Measurements from ENCODE around the gene EPX. TPM values are rescaled to one million over a fixed set of nuclear protein-coding genes. Genes with fewer than 3 reads are reported as not detected.

The EPX gene
- total RNA-seq, 4 donors from 2014 or later, result not detected

- Histone ChIP-seq H3K27me3 (no peaks in the 10 kb centered on the region), H3K4me3 (replicated peaks in 1 of 3) (no peak overlapping the region), H3K9me3 (no peaks in the 10 kb centered on the region), H3K36me3 (peaks cover 23 to 29% of the 10 kb centered on the region in 2 donors), H3K4me1 (no peaks in the 10 kb centered on the region), H3K27ac (no peak overlapping the region)
- no peak for DNase-seq
- 79 to 92% methylated on average over 5 of the region's 5 CpGs for WGBS, 2 donors
- TF ChIP-seq POLR2A (IDR thresholded peaks at IDR 0.05) (no peak), CTCF (IDR thresholded peaks at IDR 0.05) (no peak)
- intact Hi-C loops (cut with DNase I), result no loop called here
Measured at GRCh38 chr17:58210922-58211321, 18.4 kb downstream of the EPX start.

- peaks cover 11 to 13% of the 10 kb centered on the region in 2 donors for H3K36me3 ChIP-seq
- no peak for DNase-seq
- H3K4me1 ChIP-seq, result peaks cover 0 to 7% of the 10 kb centered on the region in 2 donors
- no peak overlapping the region for H3K4me3 ChIP-seq (replicated peaks in 1 of 3)
- H3K9me3 ChIP-seq, result no peaks in the 10 kb centered on the region
- no peaks in the 10 kb centered on the region for H3K27me3 ChIP-seq
- intact Hi-C loops (cut with DNase I), result no loop called here
- TF ChIP-seq CTCF (IDR thresholded peaks at IDR 0.05), result no peak
- TF ChIP-seq POLR2A (IDR thresholded peaks at IDR 0.05), result no peak
- H3K27ac ChIP-seq, result no peak overlapping the region
Measured at GRCh38 chr17:58215685-58216084, 23.2 kb downstream of the EPX start.

- TF ChIP-seq POLR2A (IDR thresholded peaks at IDR 0.05) (no peak), CTCF (IDR thresholded peaks at IDR 0.05) (no peak)
- Histone ChIP-seq H3K4me1 (peaks cover 0 to 7% of the 10 kb centered on the region in 2 donors), H3K27ac (no peak overlapping the region), H3K9me3 (no peaks in the 10 kb centered on the region), H3K36me3 (peaks cover 9 to 11% of the 10 kb centered on the region in 2 donors), H3K4me3 (replicated peaks in 1 of 3) (no peak overlapping the region), H3K27me3 (no peaks in the 10 kb centered on the region)
- no peak for DNase-seq
- 82 to 93% methylated on average over 3 of the region's 3 CpGs for WGBS, 2 donors
- intact Hi-C loops (cut with DNase I), result no loop called here
Measured at GRCh38 chr17:58217766-58218165, 25.2 kb downstream of the EPX start.

GRCh38 chr17:58219007-58219788 is 26.7 kb downstream of the EPX start, which contains the start of gene MKS1:
Gene MKS1, minus strand, starts transcription at chr17:58219255. Its CDS starts 25 bp downstream, at chr17:58219230.
- TF ChIP-seq POLR2A (IDR thresholded peaks at IDR 0.05) (peak; percentile 33 to 82), CTCF (IDR thresholded peaks at IDR 0.05) (peak; percentile 24 to 89 (median 77))
- no peaks in the 10 kb centered on the region for H3K9me3 ChIP-seq
- no peaks in the 10 kb centered on the region for H3K27me3 ChIP-seq
- H3K4me3 ChIP-seq (replicated peaks in 1 of 3), result peak within 1 kb of the TSS; percentile 1 to 60 (median 55)
- DNase-seq, result peak; percentile 96
- H3K36me3 ChIP-seq, result peaks cover 2 to 11% of the 10 kb centered on the region in 2 donors
- peak within 1 kb of the TSS; percentile 23 to 67 (median 65) for H3K27ac ChIP-seq
- peaks cover 0 to 7% of the 10 kb centered on the region in 2 donors for H3K4me1 ChIP-seq
- intact Hi-C loops (cut with DNase I), result no loop called here
- WGBS, 2 donors, result 8% methylated on average over 25 of the region's 56 CpGs

GRCh38 chr17:58219789-58220183 is 27.3 kb downstream of the EPX start:
- Histone ChIP-seq H3K9me3 (no peaks in the 10 kb centered on the region), H3K4me1 (peaks cover 0 to 7% of the 10 kb centered on the region in 2 donors), H3K36me3 (peaks cover 0 to 11% of the 10 kb centered on the region in 2 donors), H3K27ac (peak overlapping the region in 2 of 3 donors; percentile 65 to 67), H3K27me3 (no peaks in the 10 kb centered on the region), H3K4me3 (replicated peaks in 1 of 3) (peak overlapping the region in 2 of 3 donors; percentile 1 to 60)
- DNase-seq, result peak; percentile 10 to 17
- TF ChIP-seq CTCF (IDR thresholded peaks at IDR 0.05), result no peak
- no peak for TF ChIP-seq POLR2A (IDR thresholded peaks at IDR 0.05)
- intact Hi-C loops (cut with DNase I), result no loop called here
- WGBS, 2 donors, result 54 to 69% methylated on average over 7 of the region's 7 CpGs
